ENCODE results near the gene JADE1. TPM values are rescaled to one million over a fixed set of nuclear protein-coding genes. Genes with fewer than 3 reads are reported as not detected.
A peak's percentile ranks its signal among the peaks of the same experiment; 100 is the strongest.

Gene JADE1
- total RNA-seq, 1 experiment from 2014 or later: 192 TPM

DNA sequence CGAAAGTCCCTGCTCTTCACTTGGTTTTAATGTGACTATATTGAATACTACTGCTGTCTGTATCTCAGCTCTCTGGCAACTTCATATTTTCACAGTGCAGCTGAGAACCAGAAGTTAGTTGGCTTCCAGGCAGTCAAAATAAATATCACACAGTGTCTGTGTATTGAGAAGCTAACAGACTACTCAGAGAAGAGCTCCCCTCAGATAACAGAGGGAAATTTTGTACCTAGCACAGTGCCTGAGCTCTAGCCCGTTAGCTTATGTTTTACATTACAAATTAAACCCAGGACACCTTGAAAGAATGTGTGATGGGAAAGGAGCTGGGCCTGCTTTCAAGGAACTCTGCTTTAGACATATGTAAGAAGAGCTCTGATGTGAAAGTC, 22.7 kb downstream of the JADE1 start:
- Histone ChIP-seq H3K23ac (ENCODE audit: insufficient read length, low read depth, low read length) (no peak overlapping the region), H3K4ac (ENCODE audit: low read depth, low read length) (no peak overlapping the region), H3K18ac (ENCODE audit: insufficient read length, low read depth, low read length) (no peak overlapping the region), H3K23me2 (ENCODE audit: insufficient read length, low read depth, low read length, poor library complexity, severe bottlenecking) (no peaks in the 10 kb centered on the region), H2BK20ac (ENCODE audit: low read depth, low read length, poor library complexity, severe bottlenecking) (no peak overlapping the region), H2AFZ (ENCODE audit: low read length) (no peak overlapping the region), H3K79me1 (ENCODE audit: insufficient read depth, low read depth, low read length, poor library complexity, severe bottlenecking) (no peaks in the 10 kb centered on the region), H3T11ph (ENCODE audit: low read length) (no peak overlapping the region), H4K91ac (ENCODE audit: insufficient read length, low read depth, low read length) (no peak overlapping the region), H2BK15ac (ENCODE audit: low read depth, low read length) (no peak overlapping the region), H3K56ac (ENCODE audit: insufficient read length, low read depth, low read length) (no peak overlapping the region), H3K27me3 (ENCODE audit: insufficient read depth, low read length) (no peaks in the 10 kb centered on the region), H3K4me1 (ENCODE audit: insufficient read depth, low read length) (peaks cover 21% of the 10 kb centered on the region), H4K20me1 (ENCODE audit: control insufficient read depth, insufficient read depth, insufficient read length) (no peaks in the 10 kb centered on the region), H2BK120ac (ENCODE audit: low read depth, low read length, poor library complexity, severe bottlenecking) (no peak overlapping the region), H3K9ac (ENCODE audit: extremely low read depth, insufficient read length, low read length) (no peak overlapping the region), H3K9me3 (ENCODE audit: control insufficient read depth, low read depth, low read length) (no peaks in the 10 kb centered on the region), H3K79me2 (ENCODE audit: insufficient read depth, low read length) (peaks cover 92% of the 10 kb centered on the region), H4K5ac (ENCODE audit: insufficient read length, low read depth, low read length) (no peak overlapping the region), H2AK5ac (ENCODE audit: insufficient read length, low read length) (no peak overlapping the region), H2BK12ac (ENCODE audit: insufficient read length, low read depth, low read length) (no peak overlapping the region), H3K4me2 (ENCODE audit: insufficient read depth, insufficient read length, low read length) (no peak overlapping the region), H3K14ac (ENCODE audit: insufficient read depth, low read length) (no peak overlapping the region), H2BK5ac (ENCODE audit: insufficient read length, low read length) (no peak overlapping the region), H3K27ac (ENCODE audit: insufficient read length, low read depth, low read length) (peak overlapping the region; percentile 1), H4K8ac (replicated peaks; ENCODE audit: insufficient read length, low read depth, low read length) (no peak overlapping the region)
- TF ChIP-seq, protein P1, sequence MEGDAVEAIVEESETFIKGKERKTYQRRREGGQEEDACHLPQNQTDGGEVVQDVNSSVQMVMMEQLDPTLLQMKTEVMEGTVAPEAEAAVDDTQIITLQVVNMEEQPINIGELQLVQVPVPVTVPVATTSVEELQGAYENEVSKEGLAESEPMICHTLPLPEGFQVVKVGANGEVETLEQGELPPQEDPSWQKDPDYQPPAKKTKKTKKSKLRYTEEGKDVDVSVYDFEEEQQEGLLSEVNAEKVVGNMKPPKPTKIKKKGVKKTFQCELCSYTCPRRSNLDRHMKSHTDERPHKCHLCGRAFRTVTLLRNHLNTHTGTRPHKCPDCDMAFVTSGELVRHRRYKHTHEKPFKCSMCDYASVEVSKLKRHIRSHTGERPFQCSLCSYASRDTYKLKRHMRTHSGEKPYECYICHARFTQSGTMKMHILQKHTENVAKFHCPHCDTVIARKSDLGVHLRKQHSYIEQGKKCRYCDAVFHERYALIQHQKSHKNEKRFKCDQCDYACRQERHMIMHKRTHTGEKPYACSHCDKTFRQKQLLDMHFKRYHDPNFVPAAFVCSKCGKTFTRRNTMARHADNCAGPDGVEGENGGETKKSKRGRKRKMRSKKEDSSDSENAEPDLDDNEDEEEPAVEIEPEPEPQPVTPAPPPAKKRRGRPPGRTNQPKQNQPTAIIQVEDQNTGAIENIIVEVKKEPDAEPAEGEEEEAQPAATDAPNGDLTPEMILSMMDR (conservative IDR thresholded peaks at IDR 0.05): no peak
- H3K27me3 Mint-ChIP-seq (ENCODE audit: low read depth): no peaks in the 10 kb centered on the region; the same call in 1 of the 2 replicates
- H3K4me3 Mint-ChIP-seq: no peak overlapping the region; a peak in 1 of 5 replicates
- H3K4me1 Mint-ChIP-seq: peaks cover 79 to 83% of the 10 kb centered on the region in 2 experiments
- no peaks in the 10 kb centered on the region for H3K9me3 Mint-ChIP-seq
- peak overlapping the region; percentile 8 to 94 (median 71); a peak in 4 of 7 replicates for H3K27ac Mint-ChIP-seq
- no CpG with 5 or more reads among the region's 2 CpGs for WGBS (ENCODE audit: extremely low coverage, insufficient read length, low lambda C conversion rate)
- peaks cover 32 to 78% (median 74%) of the 10 kb centered on the region in 3 experiments; a peak in 6 of 7 replicates for H3K36me3 Mint-ChIP-seq (ENCODE audit: insufficient read depth in 1 of 3, low read depth in 3 of 3)
- DNase-seq: no peak

All from H9 (cell line).